A673 (cell line): ENCODE data around the gene NRXN3. TPM values are rescaled to one million over a fixed set of nuclear protein-coding genes. Genes with fewer than 3 reads are reported as not detected.

Experiments
- BruUV-seq: library from RNA; stranded (reverse); fragments of 400-500 nt; replicated peaks from 2 replicates; lab custom pipeline; 2021; lab: Mats Ljungman, UMichigan
- CTCF ChIA-PET: fragments of 300-600 bp; sonication (Branson Sonifier 250); formaldehyde crosslinking; loops from one replicate; lab custom pipeline; 2022; ENCODE audit warnings: antibody characterized with exemption; lab: Charles Lee
- POLR2A ChIA-PET: fragments of 300-600 bp; sonication (Branson Sonifier 250); formaldehyde crosslinking; loops from one replicate; lab custom pipeline; 2022; ENCODE audit warnings: antibody characterized with exemption; ENCODE audit not compliant: low non-redundant PET; lab: Charles Lee
- DNase-seq: peaks from one replicate; pipeline ENCODE4 v3.0.0-alpha.2; 2015; ENCODE audit warnings: low spot score
- H3K27ac ChIP-seq: fragments of 200-600 bp; sonication (generic); 2 replicates; pipeline ENCODE4 v1.5.1; 2016; ENCODE audit warnings: mixed run types, low read depth, mild to moderate bottlenecking, mixed read lengths, antibody characterized with exemption, low read length; ENCODE audit not compliant: poor library complexity, severe bottlenecking
- H3K27me3 ChIP-seq: fragments of 200-600 bp; sonication (generic); replicated peaks from 2 replicates; pipeline ENCODE4 v1.6.1; 2017; ENCODE audit warnings: mixed run types, low read depth, mild to moderate bottlenecking, mixed read lengths, antibody characterized with exemption, low read length; ENCODE audit not compliant: insufficient read depth, poor library complexity
- H3K36me3 ChIP-seq: fragments of 200-600 bp; sonication (generic); 2 replicates; pipeline ENCODE4 v1.6.1; 2016; ENCODE audit warnings: mixed run types, mild to moderate bottlenecking, mixed read lengths, antibody characterized with exemption, low read length; ENCODE audit not compliant: insufficient read depth, poor library complexity, severe bottlenecking
- H3K4me1 ChIP-seq: fragments of 200-600 bp; sonication (generic); 2 replicates; pipeline ENCODE4 v1.6.1; 2017; ENCODE audit warnings: mixed run types, mild to moderate bottlenecking, mixed read lengths, antibody characterized with exemption, low read length; ENCODE audit not compliant: insufficient read depth, poor library complexity, severe bottlenecking
- H3K4me3 ChIP-seq: fragments of 200-600 bp; sonication (generic); 2 replicates; pipeline ENCODE4 v1.5.1; 2016; ENCODE audit warnings: low read depth, mixed run types, mild to moderate bottlenecking, mixed read lengths, low read length; ENCODE audit not compliant: poor library complexity, severe bottlenecking
- H3K9me3 ChIP-seq: fragments of 200-600 bp; sonication (generic); 2 replicates; pipeline ENCODE4 v1.6.1; 2016; ENCODE audit warnings: mixed run types, low read depth, mild to moderate bottlenecking, mixed read lengths, antibody characterized with exemption, low read length; ENCODE audit not compliant: poor library complexity, severe bottlenecking
- CTCF ChIP-seq: fragments of 300-800, 200-600 bp; sonication (generic); conservative IDR thresholded peaks from 2 replicates; pipeline ENCODE4 v1.5.1; 2017; ENCODE audit warnings: low read depth, mild to moderate bottlenecking, antibody characterized with exemption, low read length, moderate library complexity, mixed read lengths
- EZH2 ChIP-seq: fragments of 200-600 bp; sonication (generic); IDR thresholded peaks from 2 replicates; pipeline ENCODE4 v1.6.1; 2017; ENCODE audit warnings: borderline replicate concordance, low read depth, mild to moderate bottlenecking, mixed read lengths, antibody characterized with exemption, low read length; ENCODE audit not compliant: poor library complexity, severe bottlenecking
- intact Hi-C: fragments of 100-400 bp; cut with micrococcal nuclease; formaldehyde crosslinking; loops from one replicate; pipeline ENCODE4 v1.10.0; 2022; ENCODE audit not compliant: unreplicated experiment
- total RNA-seq: library from RNA; stranded (reverse); gene quantifications from 2 replicates; pipeline ENCODE4 v1.2.3, GENCODE V29; 2021

Gene NRXN3
- total RNA-seq, 1 experiment from 2014 or later = 0.21 TPM

- Histone ChIP-seq H3K27me3 (no peaks in the 10 kb centered on the region), H3K4me3 (no peak overlapping the region), H3K27ac (no peak overlapping the region), H3K4me1 (no peaks in the 10 kb centered on the region), H3K36me3 (no peaks in the 10 kb centered on the region), H3K9me3 (no peaks in the 10 kb centered on the region)
- TF ChIP-seq CTCF = no peak
- no peak for TF ChIP-seq EZH2
- DNase-seq = no peak
- ChIA-PET POLR2A (no interaction called here), CTCF (no interaction called here)
- intact Hi-C loops = no loop called here
- BruUV-seq = no TSS peak
These were observed 1294.3 kb downstream of the NRXN3 start for GRCh38 chr14:79464468-79464867.

GRCh38 chr14:79465651-79466050 lies 1295.5 kb downstream of the NRXN3 start:
- no peak for DNase-seq
- TF ChIP-seq EZH2 (no peak), CTCF (no peak)
- ChIA-PET CTCF (no interaction called here), POLR2A (no interaction called here)
- Histone ChIP-seq H3K9me3 (no peaks in the 10 kb centered on the region), H3K27me3 (no peaks in the 10 kb centered on the region), H3K36me3 (no peaks in the 10 kb centered on the region), H3K4me3 (no peak overlapping the region), H3K4me1 (no peaks in the 10 kb centered on the region), H3K27ac (no peak overlapping the region)
- no TSS peak for BruUV-seq
- intact Hi-C loops = no loop called here

GRCh38 chr14:79466938-79467527 lies 1296.9 kb downstream of the NRXN3 start:
- POLR2A ChIA-PET = no interaction called here
- BruUV-seq = no TSS peak
- H3K9me3 ChIP-seq = no peaks in the 10 kb centered on the region

More at GRCh38 chr14:79466938-79467527, 1296.9 kb downstream of the NRXN3 start:
- H3K36me3 ChIP-seq = no peaks in the 10 kb centered on the region
- intact Hi-C loops = no loop called here
- no peaks in the 10 kb centered on the region for H3K4me1 ChIP-seq
- no peak overlapping the region for H3K4me3 ChIP-seq
- no peak for TF ChIP-seq CTCF
- TF ChIP-seq EZH2 = no peak
- no peaks in the 10 kb centered on the region for H3K27me3 ChIP-seq
- CTCF ChIA-PET = no interaction called here
- no peak for DNase-seq
- H3K27ac ChIP-seq = no peak overlapping the region
